NCI-H2196 (cell line): ENCODE measurements around the gene GRIN2C.

Experiments
- DNase-seq: peaks from one replicate; lab custom pipeline; 2025; ENCODE audit not compliant: unreplicated experiment; lab: John Stamatoyannopoulos, UW

The GRIN2C gene

DNA sequence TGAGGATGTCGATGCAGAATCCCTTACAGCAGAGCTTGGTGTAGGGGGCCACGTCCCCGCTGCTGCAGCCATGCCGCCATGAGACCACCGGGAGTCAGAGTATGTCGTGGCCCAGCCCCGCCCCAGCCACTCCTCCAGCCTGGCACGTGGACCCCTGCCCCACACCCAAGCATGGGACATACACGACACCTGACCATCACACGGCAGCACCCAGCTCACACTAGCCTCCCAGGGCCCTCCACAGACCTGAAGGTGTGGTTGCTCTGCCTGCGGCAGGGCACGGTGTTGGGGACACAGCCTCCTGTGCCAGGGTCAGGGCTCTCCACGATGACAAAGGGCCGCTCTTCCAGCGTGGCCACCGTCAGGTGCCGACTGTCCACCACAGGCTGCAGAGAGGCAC is 9.4 kb downstream of the GRIN2C start:
- no peak for DNase-seq

DNA sequence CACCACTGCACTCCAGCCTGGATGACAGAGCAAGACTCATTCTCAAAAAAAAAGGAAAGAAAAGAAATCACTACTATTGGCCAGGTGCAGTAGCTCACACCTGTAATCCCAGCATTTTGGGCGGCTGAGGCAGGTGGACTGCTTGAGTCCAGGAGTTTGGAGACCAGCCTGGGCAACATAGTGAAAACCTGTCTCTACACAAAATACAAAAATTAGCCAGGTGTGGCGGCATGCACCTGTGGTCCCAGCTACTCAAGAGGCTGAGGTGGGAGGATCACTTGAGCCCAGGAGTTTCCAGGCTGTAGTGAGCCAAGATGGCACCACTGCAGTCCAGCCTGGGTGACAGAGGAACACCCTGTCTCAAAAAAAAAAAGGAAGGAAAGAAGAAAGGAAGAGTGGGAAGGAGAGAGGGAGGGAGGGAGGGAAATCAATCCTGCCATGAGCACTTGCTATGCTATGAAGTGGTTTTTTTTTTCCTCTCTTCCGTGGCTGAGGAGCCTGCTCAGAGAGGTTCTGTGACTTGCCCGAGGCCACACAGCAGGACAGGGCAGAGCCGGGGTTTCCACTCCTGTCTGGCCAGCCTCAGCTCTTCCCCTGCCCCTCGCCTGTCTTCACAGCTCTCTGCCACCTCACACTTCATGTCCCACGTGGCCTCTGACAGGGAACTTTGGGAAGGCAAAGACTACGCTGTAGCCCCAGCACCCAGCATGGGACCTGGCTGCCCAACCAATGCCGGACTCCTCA is 10.9 kb downstream of the GRIN2C start:
- DNase-seq, result no peak

DNA sequence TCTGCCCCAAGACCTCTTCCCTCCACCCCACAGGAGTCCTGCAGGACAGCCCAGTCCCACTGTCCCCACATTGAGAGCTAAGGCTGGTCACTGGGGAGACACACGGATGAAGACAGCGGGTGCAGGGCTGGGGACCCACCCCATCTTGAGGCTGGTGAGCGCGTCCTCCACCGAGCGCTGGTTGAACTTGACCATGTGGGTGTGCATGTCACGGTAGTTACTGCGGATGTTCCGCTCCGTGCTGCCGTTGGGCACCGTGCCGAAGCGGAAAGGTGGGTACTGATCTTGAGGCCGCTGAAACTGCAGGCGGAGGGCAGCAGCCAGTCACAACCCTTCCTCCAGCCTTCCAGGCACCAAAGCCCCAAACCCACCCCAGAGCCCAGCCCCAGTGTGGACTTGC is 13.1 kb downstream of the GRIN2C start:
- no peak for DNase-seq

DNA sequence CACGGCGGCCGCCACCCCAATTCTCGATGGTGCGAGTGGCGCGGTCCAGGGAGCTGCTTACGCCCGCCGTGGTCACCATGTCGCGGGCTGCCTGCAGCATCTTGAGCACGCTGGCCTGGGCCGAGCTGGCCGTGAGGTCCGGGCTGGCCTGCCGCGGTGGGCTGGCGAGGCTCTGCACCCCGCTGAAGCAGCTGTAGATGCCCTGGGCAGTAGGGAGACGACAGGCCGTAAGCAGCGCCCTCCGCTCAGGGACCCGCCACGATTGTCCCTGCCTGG is 16.4 kb downstream of the GRIN2C start:
- DNase-seq, result no peak

DNA sequence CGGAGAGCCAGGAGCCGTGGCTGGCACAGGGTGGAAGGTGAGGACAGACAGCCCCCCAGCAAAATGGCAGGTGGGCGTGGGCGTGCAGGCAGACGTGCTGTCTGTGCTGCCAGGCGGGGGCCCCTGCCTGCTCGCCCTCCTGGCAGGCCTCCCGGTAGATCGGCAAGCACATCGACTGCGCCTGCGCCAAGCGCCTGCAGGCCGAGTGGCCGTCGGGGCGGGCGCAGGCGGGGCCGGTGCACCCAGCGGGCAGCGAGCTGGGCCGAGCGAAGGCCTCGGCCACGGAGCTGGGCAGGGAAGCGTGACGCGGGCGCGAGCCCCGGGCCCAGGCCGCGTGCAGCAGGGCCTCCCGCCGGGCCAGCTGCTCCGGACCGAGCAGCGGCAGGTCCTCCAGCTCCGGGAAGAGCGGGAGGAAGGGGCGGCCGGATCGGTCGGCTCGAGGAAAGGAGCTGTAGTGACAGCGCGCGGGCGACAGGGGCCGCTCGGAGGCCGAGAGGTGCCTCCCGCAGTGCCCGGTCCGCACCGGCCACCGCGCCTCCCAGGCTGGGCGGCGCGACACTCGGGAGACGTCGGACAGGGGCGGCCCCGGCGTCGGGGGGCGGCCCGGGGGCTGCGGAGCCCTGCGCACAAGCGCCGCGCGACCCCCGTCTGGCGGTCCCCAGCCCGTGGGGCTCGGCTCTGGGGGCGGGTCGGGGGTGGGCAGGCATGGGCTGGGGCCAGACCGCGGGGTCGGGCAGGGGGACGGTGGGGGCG is 16.9 kb downstream of the GRIN2C start:
- peak; percentile 92 for DNase-seq

DNA sequence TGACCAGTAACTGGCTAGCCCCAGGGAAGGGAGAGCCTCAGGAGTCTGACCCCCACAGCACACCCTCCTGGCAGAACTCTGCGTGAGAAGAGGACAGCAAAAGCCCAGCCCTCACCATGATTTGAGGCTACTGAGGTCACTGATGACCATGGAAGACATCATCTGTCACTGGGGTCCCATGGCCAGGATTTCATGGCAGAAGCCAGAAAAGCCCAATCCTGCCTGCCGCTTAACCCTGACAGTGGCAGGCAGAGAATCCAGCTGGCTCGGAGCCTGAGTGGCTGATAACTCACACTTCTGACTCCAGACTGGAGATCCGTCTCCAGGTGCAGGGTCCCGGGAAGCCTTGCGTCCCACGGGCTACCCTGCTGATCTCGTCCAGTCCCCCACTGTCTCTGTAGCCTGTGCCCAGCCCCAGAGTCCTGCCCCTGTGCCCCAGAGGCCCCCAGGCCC is 17.5 kb downstream of the GRIN2C start:
- no peak for DNase-seq

DNA sequence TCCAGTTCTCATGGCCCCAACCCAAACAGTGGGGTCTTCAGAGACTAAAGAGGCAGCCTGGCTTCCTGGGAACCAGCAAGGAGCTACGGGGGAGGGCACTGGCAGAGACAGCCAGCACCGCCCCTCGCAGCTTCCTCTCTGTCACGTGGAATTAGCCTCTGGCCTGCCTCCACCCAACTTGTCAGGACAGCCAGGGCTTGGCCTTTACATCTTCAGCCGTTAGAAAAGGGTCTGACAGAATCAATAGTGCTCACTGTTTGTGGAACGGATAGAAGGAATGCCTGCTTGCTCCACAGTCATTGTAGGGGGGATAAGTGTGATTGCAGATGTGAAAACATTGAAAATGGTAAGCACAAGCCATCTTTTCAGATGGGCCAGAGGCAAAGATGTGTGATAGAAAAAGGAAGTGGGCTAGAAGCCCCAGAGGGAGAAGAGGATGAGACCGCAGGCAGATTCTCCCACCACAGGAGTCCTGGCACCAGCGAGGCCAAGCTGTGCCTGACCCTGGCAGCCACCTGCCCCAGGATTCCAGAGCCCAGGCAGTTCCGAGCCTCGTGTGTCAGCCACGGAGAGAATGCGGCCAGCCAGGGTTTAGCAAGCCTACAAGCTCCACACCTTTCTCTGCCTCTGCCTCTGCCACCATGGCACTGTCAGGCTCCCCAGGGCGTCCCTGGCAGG is 18.6 kb downstream of the GRIN2C start:
- DNase-seq, result no peak

DNA sequence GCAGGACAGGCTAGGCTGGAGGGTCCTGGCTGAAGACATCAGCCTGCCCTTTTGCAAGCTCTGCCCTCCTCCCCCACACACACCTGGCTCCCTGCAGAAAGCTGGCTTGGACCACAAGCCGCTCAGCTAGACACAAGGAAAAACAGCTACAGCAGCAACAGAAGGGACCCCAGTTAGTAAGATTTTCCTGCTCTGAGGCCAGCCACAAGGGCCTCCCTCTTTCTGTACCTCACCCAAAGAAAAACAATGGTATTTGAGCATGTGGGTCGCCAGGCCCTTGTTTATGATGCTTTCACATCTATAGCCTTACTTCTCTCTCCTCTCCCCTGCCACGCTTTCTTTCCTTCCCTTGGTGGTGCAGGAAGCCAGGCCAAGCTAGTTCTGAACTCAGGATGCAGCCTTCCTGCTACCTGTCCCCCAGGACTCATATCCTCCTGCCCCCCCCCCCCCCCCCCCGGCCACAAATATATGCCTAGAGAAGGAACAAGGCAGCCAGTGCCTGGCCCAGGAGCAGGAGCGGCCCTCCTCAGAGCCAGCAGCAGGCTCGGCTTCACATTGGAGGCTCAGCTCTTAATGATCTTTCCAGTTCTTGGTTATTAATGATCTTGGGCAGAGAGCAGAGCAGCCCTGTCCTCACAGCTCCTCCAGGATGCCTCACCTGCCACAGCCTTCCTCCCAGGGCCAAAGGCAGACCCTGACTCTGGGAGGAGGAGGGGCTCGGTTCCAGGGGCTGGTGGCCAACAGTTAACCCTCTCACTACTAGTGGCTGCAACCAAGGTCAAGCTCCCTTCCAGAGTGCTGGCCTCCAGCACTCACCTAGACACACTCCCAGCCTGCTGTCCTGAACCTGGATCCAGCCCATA is 19.5 kb downstream of the GRIN2C start:
- DNase-seq, result no peak

DNA sequence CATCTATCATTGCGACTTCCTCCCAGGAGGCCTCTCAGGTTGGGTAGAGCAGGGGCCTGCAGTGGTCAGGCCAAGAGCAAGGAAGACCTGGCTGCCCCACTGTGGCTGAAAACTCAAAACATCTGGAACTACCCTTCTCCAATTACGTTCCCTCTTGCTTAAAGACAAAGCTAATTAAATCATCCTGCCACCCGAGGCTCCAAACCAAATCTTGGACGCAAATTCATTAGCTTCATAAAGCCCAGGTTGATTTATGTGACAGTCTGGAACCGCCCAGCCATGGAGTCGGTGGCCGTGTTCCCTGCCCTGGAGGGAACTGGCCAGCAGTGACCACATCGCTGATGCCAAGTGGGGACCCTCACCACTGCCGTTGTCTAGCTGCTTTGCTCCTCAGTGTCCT is 21.4 kb downstream of the GRIN2C start:
- DNase-seq, result no peak

DNA sequence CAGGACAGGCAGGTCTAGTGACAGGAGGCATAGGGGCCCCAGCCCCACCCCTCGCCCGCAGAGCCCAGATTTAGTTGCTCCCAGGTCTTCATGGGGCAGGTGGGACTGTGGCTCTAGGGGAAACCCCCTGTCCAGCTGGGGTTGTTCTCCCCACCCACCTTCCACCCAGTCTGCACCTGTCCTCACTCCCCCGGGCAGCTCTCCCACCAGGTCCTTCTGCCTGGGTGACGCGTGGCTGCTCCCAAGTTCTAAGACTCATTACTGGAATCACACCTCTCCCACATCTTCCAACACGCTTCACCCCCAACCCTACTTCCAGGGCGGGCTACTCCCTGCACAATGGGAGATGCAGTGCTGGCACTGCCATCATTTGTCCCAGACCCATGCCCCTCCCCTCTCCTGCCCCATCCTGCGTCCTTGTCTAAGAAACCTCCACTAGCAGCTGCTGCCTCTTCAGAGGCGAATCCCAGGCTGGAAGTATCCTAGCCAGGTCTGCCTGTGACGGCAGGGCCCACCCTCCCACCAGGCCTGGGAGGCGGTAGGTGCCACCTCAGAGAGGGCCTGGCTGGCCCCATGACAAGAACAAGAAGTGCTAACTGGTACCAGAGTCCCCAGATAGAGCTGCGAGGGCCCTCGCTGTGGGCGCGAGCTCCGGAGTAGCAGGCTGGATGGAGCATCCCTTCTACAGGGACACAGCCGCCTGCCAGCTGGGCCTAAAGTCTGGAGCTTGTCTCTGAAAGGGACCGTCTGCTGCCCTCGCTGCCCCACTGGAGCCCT is 22.8 kb downstream of the GRIN2C start:
- no peak for DNase-seq

DNA sequence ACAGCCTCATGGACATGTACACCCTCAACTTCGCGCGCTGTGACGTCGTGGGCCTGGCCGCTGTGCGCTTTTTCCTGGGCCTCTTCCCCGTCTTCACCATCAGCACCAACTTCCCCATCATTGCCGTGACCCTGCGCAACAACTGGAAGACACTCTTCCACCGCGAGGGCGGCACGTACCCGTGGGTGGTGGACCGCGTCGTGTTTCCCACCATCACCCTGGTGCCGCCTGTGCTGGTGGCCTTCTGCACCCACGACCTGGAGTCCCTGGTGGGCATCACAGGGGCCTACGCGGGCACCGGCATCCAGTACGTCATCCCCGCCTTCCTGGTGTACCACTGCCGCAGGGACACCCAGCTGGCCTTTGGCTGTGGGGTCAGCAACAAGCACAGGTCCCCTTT is 23.5 kb downstream of the GRIN2C start:
- no peak for DNase-seq

DNA sequence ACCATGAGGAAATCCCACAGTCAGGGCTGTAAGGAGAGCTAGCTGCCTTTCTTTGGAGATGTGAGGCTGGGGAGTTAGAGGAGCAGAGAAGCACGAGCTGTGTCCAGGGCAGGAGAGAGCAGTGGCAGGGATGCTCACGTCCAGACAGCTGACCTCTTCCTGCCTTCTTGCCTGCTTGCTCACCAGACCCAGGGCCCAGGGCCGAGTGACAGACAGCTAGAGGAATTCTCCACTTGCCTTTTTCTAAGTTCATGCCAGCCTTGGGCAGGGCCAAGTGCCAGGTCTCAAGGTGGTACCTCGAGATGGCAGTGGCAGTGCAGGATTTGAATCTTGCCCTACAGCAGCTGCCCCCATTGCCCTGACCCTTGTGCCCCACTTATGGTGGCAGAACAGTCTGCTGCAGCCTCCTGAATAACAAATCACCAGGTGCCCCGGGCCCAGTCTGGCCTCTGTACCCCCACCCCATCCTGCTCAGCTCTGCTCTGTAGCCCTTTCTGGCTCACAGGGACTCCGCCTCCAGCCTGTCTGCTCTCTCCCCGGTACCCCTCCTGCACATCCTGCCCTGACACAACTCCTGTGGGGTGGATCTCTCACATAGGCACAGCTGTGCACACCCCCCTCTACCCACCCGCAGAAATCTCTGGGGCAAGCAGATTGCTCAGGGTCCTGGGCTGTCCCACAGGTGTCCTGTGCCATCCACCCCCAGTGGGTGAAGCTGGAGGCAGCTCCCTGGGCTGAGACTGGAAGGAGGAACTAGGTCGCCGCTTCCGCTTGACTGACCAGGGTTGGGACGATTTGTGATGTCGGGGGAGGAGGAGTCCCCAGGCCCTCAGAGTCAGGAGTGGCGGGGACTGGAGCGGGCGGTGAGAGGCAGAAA is 25.9 kb downstream of the GRIN2C start:
- no peak for DNase-seq

DNA sequence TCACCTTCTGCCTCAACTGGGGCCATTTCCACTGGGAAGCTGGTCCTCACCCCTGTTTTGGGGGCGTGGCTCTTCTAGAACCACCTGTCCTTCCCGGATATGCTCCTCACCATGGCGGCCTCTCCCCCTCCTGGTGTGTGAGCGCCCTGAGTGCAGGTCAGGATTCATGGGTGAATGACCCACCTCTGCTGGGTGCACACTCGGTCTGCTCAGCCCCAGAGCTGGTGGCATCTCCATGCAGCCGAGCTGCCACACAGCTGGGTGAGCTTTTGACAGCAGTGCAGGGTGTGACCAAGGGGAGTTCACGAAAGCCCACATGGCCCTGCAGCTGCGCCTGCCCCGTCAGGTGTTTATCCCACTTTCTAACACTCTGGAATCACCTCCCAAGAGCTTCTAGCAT is 27.3 kb downstream of the GRIN2C start:
- no peak for DNase-seq

DNA sequence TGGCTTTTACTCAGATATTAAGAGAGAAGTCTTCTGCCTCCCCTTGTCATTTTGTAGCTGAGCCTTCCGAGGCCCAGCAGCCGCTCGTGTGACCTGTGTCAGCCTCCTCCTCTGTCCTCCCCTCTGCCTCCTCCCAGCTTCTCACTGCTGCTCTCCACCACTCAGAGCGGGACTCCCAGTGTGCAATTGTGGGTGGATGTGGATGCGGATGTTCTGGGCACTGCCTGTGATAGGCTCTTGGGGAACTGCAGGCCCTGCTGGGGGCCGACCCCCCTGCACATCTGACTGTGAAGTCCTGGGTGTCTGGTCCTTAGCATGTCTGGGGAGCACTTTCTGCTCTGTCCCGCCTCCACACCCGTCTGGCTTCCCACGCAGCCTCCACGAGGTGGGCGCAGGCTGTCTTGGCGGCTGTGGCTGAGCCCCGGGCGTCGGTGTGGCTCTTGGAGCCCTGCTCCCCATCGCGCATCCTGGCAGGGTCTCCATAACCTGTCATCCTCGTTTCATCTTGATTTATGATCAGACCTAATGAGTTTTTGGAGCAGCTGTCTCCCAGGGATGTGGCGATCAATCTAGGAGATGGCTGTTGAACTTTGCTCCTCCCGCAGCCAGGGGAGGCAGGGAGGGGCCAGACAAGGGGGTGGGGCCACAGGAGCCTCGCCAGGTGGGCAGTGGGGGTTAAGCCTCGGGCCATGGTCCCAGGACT is 28.1 kb downstream of the GRIN2C start:
- DNase-seq, result no peak

DNA sequence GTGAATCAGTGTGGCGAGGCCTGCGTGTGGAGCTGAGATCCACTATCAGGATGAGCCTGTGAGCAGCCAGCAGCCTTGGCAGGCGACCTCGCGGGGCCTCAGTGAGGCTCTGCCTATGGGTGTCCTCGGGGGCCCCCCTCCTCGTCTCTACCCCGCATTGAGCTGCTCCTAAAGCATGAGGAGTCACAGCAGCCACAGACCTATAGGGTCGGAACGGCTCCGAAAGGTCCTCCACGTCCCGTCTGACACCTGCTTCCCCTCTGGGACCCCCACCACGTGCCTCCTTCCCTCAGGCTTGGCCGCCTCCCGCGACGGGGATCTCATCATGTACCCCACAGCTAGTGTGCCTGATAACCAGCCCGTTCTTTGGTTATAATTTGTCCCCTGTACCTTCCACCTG is 28.8 kb downstream of the GRIN2C start:
- DNase-seq, result no peak

DNA sequence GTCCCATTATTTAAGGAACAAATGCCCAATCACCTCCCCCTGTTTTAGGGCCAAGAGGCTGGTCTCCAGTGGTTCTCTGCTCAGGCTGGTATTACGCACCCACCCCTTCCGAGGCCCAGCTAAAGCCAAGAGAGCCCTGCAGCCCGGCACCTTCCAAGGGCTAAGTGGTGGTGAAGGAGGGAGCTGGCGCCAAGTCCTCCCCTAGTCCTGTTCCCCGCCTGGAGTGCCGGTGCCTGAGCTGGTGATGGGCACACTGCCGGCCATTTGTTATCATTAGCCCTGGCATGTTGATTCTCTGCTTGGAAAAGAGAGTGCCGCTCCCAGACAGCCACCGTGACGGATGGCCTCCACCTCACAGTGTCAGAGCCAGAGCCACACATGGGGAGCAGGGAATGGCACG is 31.9 kb downstream of the GRIN2C start:
- DNase-seq, result no peak

DNA sequence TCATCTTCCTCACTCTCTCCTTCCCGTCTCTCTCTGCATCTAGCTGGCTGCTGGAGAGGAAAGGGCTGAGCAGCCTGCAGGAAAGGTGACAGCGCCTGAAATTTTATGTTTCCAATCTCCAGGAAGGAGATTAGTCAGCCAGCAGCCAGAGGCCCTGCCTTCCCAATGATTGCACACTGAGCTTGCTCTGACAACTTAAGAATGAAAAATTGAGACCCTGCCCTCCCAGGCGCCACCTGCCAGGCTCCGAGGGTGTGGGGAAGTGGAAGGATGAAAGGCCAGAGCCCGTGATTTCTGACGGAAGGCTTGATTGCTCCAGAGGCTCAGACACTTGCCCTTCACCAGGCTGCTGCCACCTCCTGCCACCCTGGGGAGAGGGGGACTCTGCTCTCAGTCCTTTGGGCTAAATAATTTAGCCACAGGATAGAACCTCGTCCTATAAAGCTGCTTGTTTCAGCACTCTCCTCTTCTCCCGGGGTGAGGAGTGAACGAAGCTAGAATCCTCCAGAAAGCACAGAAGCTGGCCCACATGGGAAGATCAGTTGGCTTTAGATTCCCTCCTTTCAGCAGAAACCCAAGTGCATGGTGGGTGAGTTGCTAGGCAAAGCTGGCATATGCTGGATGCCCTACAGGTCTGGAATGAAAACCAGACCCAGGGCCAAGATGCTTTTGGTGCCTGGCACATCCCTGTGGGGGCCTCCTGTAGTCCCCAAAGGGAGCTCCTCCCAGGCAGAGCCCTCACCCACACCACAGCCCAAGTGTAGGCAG is 33.5 kb downstream of the GRIN2C start:
- DNase-seq, result no peak

DNA sequence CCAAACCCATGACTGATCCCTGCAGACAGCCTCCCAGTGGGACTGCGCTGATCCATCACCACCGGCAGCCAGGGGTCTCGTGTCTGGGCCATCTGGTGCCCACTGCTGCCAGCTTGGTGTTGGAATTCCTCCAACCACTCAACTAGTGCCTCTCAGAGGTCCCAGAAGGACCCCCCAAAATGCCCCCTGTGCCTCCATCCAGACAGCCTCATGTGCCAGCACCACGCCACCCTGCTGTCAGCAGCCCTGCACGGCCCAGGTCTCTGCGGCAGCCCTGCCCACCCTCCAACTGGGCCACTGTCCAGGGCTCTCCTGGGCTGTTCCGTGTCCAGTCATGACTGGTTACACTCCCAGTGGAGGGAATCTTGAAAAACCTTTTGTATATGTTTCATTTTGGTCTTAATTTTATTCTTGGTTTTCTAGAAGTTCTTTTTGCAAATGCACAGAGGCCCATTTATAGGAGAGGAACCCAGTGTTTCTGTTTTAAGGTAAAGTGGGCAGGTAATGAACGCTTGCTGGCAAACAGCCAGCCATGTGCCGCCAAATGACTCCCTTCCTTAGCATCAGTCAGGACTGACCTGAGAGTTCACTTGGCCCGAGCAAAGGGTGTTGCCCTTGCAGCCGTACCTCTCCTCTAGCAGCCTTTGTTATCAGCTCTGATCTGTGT is 34.6 kb downstream of the GRIN2C start:
- no peak for DNase-seq
